ENCODE results near the gene PCDHB14. TPM values are rescaled to one million over a fixed set of nuclear protein-coding genes. Genes with fewer than 3 reads are reported as not detected.
A peak's percentile ranks its signal among the peaks of the same experiment; 100 is the strongest.
"Not testable (repeated sequence)": the region's sequence is repeated elsewhere in the genome, so short reads cannot be mapped to it uniquely, and the experiment has no call there.

PCDHB14 gene
- total RNA-seq, result 1 to 10 TPM in 1 of 2 donors, under 1 TPM in 1; 0.62 to 1.8 TPM

DNA sequence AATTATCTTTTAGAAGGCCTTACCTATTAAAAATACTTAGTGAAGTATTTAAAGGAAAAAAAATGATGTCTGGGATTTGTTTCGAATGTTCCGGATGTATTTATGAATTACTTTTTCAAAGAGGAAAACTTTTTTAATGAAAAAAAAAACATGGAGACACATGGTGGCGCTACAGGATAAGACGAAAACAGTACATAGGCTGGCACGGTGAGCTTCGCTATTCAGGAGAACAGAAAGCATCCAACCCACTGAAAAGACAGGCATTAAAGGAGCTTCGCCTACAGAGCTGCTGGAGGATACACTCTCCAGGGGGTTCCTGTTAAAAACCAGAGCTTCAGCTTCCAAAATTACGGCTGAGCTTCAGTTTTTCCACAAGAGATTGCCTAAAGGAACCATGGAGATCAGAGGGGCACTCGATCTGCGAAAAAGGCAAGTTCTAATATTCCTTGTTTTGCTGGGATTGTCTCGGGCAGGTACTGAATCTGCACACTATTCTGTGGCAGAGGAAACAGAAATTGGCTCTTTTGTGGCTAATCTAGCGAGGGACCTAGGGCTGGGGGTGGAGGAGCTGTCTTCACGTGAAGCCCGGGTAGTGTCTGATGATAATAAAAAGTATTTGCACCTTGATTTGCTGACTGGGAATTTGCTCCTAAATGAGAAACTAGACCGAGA is at the start of gene PCDHB14:
Gene PCDHB14 (plus strand): TSS at position 232 of the 672 bp plus-strand sequence. CDS start 163 bp downstream, at position 395.
- no peak within 1 kb of the TSS for H3K4me3 ChIP-seq
- H3K4me1 ChIP-seq, result no peaks in the 10 kb centered on the region
- peak within 1 kb of the TSS in 1 of 2 donors; percentile 2 for H3K9ac ChIP-seq (ENCODE audit: low read depth in 2 of 2, low read length in 2 of 2)
- H3K27ac ChIP-seq, result no peak within 1 kb of the TSS
- no peaks in the 10 kb centered on the region for H3K36me3 ChIP-seq
- intact Hi-C loops (cut with DNase I), result no loop called here
- TF ChIP-seq, protein P1, sequence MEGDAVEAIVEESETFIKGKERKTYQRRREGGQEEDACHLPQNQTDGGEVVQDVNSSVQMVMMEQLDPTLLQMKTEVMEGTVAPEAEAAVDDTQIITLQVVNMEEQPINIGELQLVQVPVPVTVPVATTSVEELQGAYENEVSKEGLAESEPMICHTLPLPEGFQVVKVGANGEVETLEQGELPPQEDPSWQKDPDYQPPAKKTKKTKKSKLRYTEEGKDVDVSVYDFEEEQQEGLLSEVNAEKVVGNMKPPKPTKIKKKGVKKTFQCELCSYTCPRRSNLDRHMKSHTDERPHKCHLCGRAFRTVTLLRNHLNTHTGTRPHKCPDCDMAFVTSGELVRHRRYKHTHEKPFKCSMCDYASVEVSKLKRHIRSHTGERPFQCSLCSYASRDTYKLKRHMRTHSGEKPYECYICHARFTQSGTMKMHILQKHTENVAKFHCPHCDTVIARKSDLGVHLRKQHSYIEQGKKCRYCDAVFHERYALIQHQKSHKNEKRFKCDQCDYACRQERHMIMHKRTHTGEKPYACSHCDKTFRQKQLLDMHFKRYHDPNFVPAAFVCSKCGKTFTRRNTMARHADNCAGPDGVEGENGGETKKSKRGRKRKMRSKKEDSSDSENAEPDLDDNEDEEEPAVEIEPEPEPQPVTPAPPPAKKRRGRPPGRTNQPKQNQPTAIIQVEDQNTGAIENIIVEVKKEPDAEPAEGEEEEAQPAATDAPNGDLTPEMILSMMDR (IDR thresholded peaks at IDR 0.05), result no peak
- DNase-seq, result no peak
- no peaks in the 10 kb centered on the region for H3K9me3 ChIP-seq
- no peaks in the 10 kb centered on the region for H3K27me3 ChIP-seq

DNA sequence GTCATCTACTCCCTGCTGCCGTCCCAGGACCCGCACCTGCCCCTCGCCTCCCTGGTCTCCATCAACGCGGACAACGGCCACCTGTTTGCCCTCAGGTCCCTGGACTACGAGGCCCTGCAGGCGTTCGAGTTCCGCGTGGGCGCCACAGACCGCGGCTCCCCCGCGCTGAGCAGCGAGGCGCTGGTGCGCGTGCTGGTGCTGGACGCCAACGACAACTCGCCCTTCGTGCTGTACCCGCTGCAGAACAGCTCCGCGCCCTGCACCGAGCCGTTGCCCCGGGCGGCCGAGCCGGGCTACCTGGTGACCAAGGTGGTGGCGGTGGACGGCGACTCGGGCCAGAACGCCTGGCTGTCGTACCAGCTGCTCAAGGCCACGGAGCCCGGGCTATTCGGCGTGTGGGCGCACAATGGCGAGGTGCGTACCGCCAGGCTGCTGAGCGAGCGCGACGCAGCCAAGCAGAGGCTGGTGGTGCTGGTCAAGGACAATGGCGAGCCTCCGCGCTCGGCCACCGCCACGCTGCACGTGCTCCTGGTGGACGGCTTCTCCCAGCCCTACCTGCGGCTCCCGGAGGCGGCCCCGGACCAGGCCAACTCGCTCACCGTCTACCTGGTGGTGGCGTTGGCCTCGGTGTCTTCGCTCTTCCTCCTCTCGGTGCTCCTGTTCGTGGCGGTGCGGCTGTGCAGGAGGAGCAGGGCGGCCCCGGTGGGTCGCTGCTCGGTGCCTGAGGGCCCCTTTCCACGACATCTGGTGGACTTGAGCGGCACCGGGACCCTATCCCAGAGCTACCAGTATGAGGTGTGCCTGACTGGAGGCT is 48.6 kb upstream of the PCDHB14 start:
- H3K27me3 ChIP-seq; intact Hi-C loops (cut with DNase I); H3K9me3 ChIP-seq; H3K4me1 ChIP-seq; H3K4me3 ChIP-seq; H3K9ac ChIP-seq (ENCODE audit: low read depth in 2 of 2, low read length in 2 of 2); DNase-seq; H3K36me3 ChIP-seq; H3K27ac ChIP-seq: not testable (repeated sequence)

DNA sequence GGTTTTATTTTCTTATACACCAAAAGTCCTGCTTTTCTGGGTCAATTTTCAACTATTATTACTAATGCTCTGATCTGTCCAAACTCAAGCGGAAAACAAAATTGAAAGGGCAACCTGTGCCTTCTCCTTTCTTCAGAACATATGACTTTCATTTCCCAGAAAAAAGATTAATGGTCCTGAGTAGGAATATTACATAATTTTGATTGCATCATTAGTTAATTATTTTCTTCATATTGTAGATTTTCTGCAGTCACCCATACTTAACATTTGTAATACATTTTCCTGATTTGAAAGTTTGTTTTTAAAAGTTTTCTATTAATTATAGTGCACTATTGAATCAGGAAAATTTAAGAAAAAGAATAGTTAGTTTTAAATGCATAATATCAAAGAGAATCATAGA is 47.2 kb upstream of the PCDHB14 start:
- Histone ChIP-seq H3K4me3 (no peak overlapping the region), H3K9ac (ENCODE audit: low read depth in 2 of 2, low read length in 2 of 2) (no peak overlapping the region), H3K27ac (no peak overlapping the region), H3K27me3 (no peaks in the 10 kb centered on the region), H3K9me3 (no peaks in the 10 kb centered on the region), H3K4me1 (no peaks in the 10 kb centered on the region), H3K36me3 (no peaks in the 10 kb centered on the region)
- TF ChIP-seq, protein P1 (IDR thresholded peaks at IDR 0.05), result no peak
- DNase-seq, result no peak
- intact Hi-C loops (cut with DNase I), result no loop called here

DNA sequence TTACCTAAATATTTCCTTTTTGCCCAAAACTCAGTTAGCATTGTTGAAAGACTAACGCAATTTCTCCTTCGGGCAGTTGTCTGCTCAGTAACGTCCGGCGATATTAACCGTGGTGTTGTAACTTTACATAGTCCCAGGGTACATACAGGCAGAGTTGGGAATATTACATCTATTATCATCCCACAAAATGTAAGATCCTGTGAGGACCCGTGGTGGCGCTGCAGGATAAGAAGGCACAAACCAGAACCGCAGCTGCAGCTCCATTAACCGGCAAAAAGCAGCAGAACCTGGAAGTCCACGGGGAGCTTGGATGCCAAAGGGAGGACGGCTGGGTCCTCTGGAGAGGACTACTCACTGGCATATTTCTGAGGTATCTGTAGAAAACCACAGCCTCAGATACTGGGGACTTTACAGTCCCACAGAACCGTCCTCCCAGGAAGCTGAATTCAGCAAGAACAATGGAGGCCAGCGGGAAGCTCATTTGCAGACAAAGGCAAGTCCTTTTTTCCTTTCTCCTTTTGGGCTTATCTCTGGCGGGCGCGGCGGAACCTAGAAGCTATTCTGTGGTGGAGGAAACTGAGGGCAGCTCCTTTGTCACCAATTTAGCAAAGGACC is 45.5 kb upstream of the PCDHB14 start, which contains the start of gene PCDHB8:
Gene PCDHB8 (plus strand): TSS at position 214 of the 615 bp plus-strand sequence. CDS start 245 bp downstream, at position 459.
- H3K27me3 ChIP-seq; intact Hi-C loops (cut with DNase I); H3K4me1 ChIP-seq; H3K4me3 ChIP-seq; H3K27ac ChIP-seq; H3K36me3 ChIP-seq; DNase-seq; H3K9ac ChIP-seq (ENCODE audit: low read depth in 2 of 2, low read length in 2 of 2); H3K9me3 ChIP-seq: not testable (repeated sequence)

DNA sequence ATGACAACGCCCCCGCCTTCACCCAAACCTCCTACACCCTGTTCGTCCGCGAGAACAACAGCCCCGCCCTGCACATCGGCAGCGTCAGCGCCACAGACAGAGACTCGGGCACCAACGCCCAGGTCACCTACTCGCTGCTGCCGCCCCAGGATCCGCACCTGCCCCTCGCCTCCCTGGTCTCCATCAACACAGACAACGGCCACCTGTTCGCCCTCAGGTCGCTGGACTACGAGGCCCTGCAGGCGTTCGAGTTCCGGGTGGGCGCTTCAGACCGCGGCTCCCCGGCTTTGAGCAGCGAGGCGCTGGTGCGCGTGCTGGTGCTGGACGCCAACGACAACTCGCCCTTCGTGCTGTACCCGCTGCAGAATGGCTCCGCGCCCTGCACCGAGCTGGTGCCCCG is 43.8 kb upstream of the PCDHB14 start:
- DNase-seq; H3K27me3 ChIP-seq; H3K9ac ChIP-seq (ENCODE audit: low read depth in 2 of 2, low read length in 2 of 2); intact Hi-C loops (cut with DNase I); H3K36me3 ChIP-seq; H3K27ac ChIP-seq; H3K9me3 ChIP-seq; H3K4me3 ChIP-seq; H3K4me1 ChIP-seq: not testable (repeated sequence)

DNA sequence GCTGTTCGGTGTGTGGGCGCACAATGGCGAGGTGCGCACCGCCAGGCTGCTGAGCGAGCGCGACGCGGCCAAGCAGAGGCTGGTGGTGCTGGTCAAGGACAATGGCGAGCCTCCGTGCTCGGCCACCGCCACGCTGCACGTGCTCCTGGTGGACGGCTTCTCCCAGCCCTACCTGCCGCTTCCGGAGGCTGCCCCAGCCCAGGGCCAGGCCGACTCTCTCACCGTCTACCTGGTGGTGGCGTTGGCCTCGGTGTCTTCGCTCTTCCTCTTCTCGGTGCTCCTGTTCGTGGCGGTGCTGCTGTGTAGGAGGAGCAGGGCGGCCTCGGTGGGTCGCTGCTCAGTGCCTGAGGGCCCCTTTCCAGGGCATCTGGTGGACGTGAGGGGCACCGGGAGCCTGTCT is 43.3 kb upstream of the PCDHB14 start:
- H3K27me3 ChIP-seq, result not testable (repeated sequence)

DNA sequence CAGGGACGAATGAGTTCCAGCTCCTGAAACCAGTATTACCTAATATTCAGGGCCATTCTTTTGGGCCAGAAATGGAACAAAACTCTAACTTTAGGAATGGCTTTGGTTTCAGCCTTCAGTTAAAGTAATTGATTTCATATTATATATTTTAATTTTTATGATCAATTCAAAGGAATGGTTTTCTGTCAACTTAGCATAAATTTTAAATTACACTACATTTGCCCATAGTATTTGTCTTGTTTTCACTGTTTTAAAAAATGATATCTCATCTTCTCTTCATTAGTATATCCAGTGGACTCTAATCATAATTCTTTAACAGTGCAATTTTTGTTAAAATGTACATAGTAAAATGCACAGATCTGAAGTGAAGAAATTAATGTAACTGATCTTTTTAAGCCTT is 42.8 kb upstream of the PCDHB14 start:
- no peak overlapping the region for H3K4me3 ChIP-seq
- TF ChIP-seq, protein P1 (IDR thresholded peaks at IDR 0.05), result no peak

More for the DNA sequence above, 43.3 kb upstream of the PCDHB14 start:
- H3K27ac ChIP-seq; H3K9me3 ChIP-seq; intact Hi-C loops (cut with DNase I); H3K4me1 ChIP-seq; H3K36me3 ChIP-seq; H3K9ac ChIP-seq (ENCODE audit: low read depth in 2 of 2, low read length in 2 of 2); DNase-seq; H3K4me3 ChIP-seq: not testable (repeated sequence)

More for the DNA sequence above, 42.8 kb upstream of the PCDHB14 start:
- no peaks in the 10 kb centered on the region for H3K9me3 ChIP-seq
- H3K27ac ChIP-seq, result no peak overlapping the region
- H3K4me1 ChIP-seq, result no peaks in the 10 kb centered on the region
- H3K27me3 ChIP-seq, result no peaks in the 10 kb centered on the region
- no peak overlapping the region for H3K9ac ChIP-seq (ENCODE audit: low read depth in 2 of 2, low read length in 2 of 2)
- H3K36me3 ChIP-seq, result no peaks in the 10 kb centered on the region
- no peak for DNase-seq
- intact Hi-C loops (cut with DNase I), result no loop called here

Measured in colonic mucosa (tissue), 4 donors.